ENCODE data around the gene ABLIM3. TPM values are rescaled to one million over a fixed set of nuclear protein-coding genes. Genes with fewer than 3 reads are reported as not detected.

ABLIM3 gene
- total and polyA plus RNA-seq, 2 of the 8 experiments (the other 6 are each of a cell fraction or from before 2014, with no cell fraction given): 0.36 to 0.56 TPM

- TF ChIP-seq SP4 (IDR thresholded peaks at IDR 0.05; ENCODE audit: low read length): no peak
- TF ChIP-seq ATF3 (IDR thresholded peaks at IDR 0.05; ENCODE audit: insufficient read depth, low read depth, low read length): no peak
- no peak for TF ChIP-seq RAD21 (IDR thresholded peaks at IDR 0.05 in 1 of 2, conservative IDR thresholded peaks at IDR 0.05 in 1 of 2; ENCODE audit: low read depth in 2 of 2, low read length in 2 of 2)
- TF ChIP-seq CREB1 (IDR thresholded peaks at IDR 0.05): no peak
- TF ChIP-seq TBP (IDR thresholded peaks at IDR 0.05; ENCODE audit: low read depth, low read length): no peak
- TF ChIP-seq CTBP2 (IDR thresholded peaks at IDR 0.05; ENCODE audit: borderline replicate concordance, insufficient read depth, insufficient read length, low read length): no peak
- TF ChIP-seq TEAD4 (IDR thresholded peaks at IDR 0.05; ENCODE audit: low read depth, low read length): no peak
- POLR2A ChIA-PET (ENCODE audit: partially characterized antibody): no interaction called here
- Histone ChIP-seq H2AK5ac (ENCODE audit: low read depth, low read length) (no peak overlapping the region), H4K8ac (ENCODE audit: extremely low read depth, insufficient read depth, low read length) (no peak overlapping the region), H3K18ac (ENCODE audit: extremely low read depth, low read length) (no peak overlapping the region), H3K27me3 (replicated peaks in 1 of 4; ENCODE audit: control insufficient read depth in 3 of 4, extremely low read depth in 1 of 4, insufficient read depth in 3 of 4, low read length in 3 of 4) (no peaks in the 10 kb centered on the region; a peak in 1 of 7 replicates), H3K4ac (replicated peaks; ENCODE audit: insufficient read length, low read depth, low read length) (no peak overlapping the region), H3K9me3 (ENCODE audit: insufficient read depth in 2 of 2, low read depth in 1 of 2, low read length in 1 of 2) (no peaks in the 10 kb centered on the region), H3K79me1 (ENCODE audit: low read depth, low read length) (no peaks in the 10 kb centered on the region), H2BK12ac (ENCODE audit: low read depth, low read length) (no peak overlapping the region), H3K14ac (ENCODE audit: insufficient read length) (no peak overlapping the region), H3K9ac (replicated peaks in 1 of 4; ENCODE audit: extremely low read depth in 1 of 4, low read depth in 3 of 4, low read length in 3 of 4) (no peak overlapping the region), H3K23me2 (ENCODE audit: low read depth, low read length) (no peaks in the 10 kb centered on the region), H3K4me1 (replicated peaks in 1 of 4; ENCODE audit: control insufficient read depth in 3 of 4, insufficient read depth in 4 of 4, low read length in 3 of 4) (no peaks in the 10 kb centered on the region), H3K4me3 (ENCODE audit: extremely low read depth in 1 of 4, insufficient read depth in 2 of 4, low read depth in 3 of 4, low read length in 4 of 4) (no peak overlapping the region), H4K5ac (ENCODE audit: insufficient read length, low read depth, low read length) (no peak overlapping the region), H3K27ac (ENCODE audit: low read depth, low read length) (no peak overlapping the region), H3K23ac (ENCODE audit: insufficient read length) (no peak overlapping the region), H4K20me1 (replicated peaks in 1 of 2; ENCODE audit: control insufficient read depth in 1 of 2, insufficient read depth in 2 of 2, low read length in 2 of 2) (no peaks in the 10 kb centered on the region), H4K91ac (replicated peaks; ENCODE audit: insufficient read length, low read length) (no peak overlapping the region), H2BK15ac (ENCODE audit: low read length) (no peak overlapping the region), H2BK20ac (ENCODE audit: low read length) (no peak overlapping the region), H3K36me3 (ENCODE audit: control insufficient read depth in 2 of 4, insufficient read depth in 4 of 4, low read length in 3 of 4) (no peaks in the 10 kb centered on the region), H2BK5ac (ENCODE audit: low read depth, low read length) (no peak overlapping the region), H2BK120ac (replicated peaks; ENCODE audit: low read depth, low read length) (no peak overlapping the region), H3K56ac (replicated peaks; ENCODE audit: insufficient read length, low read depth, low read length) (no peak overlapping the region), H2AFZ (ENCODE audit: low read length) (no peak overlapping the region), H3K79me2 (ENCODE audit: control insufficient read depth in 1 of 2, insufficient read depth in 2 of 2, low read length in 2 of 2) (no peaks in the 10 kb centered on the region), H3K4me2 (ENCODE audit: insufficient read depth in 1 of 2, low read depth in 2 of 2, low read length in 2 of 2) (no peak overlapping the region)
- no peak for DNase-seq (ENCODE audit: low read depth in 1 of 2, low spot score in 2 of 2)
- CTCF ChIA-PET (ENCODE audit: partially characterized antibody): interaction anchor here (8.0 to 9.7 kb wide), 2 partner anchors 17 to 28 kb away, joined by 46 to 70 read pairs; no protein-coding TSS in a partner anchor
- FAIRE-seq: no peak
- 84% methylated on average over 4 of the region's 4 CpGs; no CpG with 5 or more reads in 1 of the 2 experiments for WGBS, 2 experiments (ENCODE audit: extremely low coverage in 1 of 2, insufficient coverage in 1 of 2, insufficient read length in 1 of 2, insufficient replicate concordance in 2 of 2, low coverage in 1 of 2, low lambda C conversion rate in 2 of 2, missing lambda C conversion rate in 1 of 2)
Measured at GRCh38 chr5:149210968-149211490, 69.7 kb downstream of the ABLIM3 start.
